Stimulated activated CD8-positive, alpha-beta memory T cell treated with anti-CD3 and anti-CD28 coated beads, Interleukin-2, amount 100 ng/mL, for 1 hour (primary cell): ENCODE measurements around the gene IGHMBP2.
A peak's percentile ranks its signal among the peaks of the same experiment; 100 is the strongest.

Experiments used
- DNase-seq, 2 donors: peaks; one replicate each; pipeline ENCODE4 v3.0.0-alpha.2; 2020; ENCODE audit warnings: low read depth in 2 of 2

IGHMBP2 gene

DNA sequence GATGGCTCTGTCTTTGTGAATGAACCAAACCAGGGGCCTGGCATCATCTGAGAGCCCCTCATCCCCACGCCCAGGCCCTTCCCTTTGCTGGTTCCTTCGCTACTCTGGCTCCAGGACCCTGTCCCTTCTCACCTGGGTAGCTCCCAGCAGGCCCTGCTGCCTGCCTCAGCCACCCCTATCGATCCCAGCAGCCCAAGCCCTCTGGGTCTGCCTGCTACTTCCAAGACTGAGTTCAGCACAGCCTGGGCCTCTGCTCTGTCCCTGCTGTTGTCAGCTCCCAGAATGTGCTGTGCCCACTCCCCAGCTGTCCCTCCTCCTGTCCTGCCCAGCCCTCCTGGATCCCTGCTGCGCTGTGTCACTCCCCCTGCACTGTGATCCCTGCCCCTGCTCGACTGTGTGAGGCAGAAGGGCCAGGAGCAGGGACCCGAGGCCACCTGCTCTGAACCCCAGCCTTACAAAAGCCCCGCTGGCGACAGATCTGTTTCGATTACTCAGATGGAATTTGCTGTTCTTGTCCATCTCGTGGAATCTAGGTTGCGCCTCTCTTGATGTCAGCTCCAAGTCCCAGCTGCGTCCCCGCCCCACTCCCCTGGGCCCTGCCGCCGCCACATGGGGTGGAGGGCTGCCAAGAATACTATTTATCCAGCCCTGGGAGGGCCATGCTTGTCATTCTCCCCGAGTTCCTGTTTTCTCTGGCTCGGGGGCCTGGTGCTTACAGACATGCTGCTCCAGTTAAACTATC is 13.0 kb upstream of the IGHMBP2 start:
- DNase-seq, result no peak

DNA sequence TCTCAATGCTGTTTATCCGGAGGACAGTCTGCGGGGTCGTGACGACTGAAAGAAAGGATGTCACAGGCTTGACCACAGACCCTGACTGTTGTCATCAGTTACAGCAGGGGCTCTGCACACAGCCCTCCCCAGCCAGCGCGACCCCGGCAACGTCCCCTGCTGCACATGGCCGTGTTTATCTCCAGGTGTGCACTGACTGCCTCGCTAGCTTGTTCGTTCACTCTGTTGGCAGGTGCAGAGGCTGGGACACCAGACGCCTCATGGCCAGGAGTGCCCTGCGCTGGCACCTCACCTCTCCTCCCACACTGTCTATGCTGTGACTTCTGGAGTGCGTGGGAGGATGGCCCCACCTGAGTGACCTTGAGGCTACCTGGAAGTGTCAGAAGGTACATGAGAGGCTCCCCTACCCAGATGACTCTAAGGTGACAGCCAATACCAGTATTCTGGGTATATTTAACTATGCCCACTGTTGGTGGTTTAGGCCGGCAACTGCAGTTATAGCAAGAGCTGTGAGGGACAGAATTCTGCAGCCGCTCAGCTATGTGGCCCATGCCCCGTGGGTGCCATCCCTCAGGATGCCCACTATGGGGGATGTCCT is 12.2 kb upstream of the IGHMBP2 start:
- no peak for DNase-seq

DNA sequence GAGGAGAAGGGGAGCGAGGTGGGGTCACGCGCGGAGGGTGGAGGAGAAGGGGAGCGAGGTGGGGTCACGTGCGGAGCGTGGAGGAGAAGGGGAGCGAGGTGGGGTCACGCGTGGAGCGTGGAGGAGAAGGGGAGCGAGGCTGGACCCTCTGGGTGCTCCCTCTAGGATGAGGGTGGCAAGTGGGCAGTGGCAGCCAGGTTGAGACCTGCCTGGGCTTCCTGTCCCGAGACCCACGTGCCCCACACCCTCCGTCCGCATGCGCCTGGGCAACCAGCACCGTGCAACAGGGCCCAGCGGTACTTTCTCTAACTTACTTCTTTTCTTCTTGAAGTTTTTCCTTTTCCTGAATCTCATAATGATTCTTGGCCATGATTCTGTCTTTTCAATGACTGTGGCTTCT is 11.1 kb upstream of the IGHMBP2 start:
- no peak for DNase-seq

DNA sequence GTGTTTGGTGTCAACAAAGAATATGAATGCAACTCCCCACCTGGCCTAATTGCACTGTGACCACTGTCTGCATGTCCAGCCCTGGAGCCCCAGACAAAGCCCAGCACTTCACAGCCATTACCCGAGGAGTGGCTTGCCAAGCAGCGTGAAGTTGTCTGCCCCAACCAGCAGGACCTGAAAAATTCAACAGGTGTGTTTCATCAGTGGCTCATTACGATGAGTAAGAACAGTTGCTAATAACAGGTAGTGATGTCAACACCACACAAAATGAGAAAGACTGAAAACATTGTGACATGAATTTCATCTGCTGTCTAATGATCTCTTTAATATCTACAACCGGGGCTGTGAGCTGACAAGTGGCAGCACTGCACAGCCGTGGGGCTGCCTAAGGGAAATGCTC is 10.4 kb upstream of the IGHMBP2 start:
- DNase-seq, result no peak

GRCh38 chr11:68896171-68896959 is 7.3 kb upstream of the IGHMBP2 start:
- no peak for DNase-seq

GRCh38 chr11:68897441-68897840 is 6.2 kb upstream of the IGHMBP2 start:
- no peak for DNase-seq

- DNase-seq, result no peak
These were observed 2.8 kb upstream of the IGHMBP2 start for GRCh38 chr11:68900835-68901381.

DNA sequence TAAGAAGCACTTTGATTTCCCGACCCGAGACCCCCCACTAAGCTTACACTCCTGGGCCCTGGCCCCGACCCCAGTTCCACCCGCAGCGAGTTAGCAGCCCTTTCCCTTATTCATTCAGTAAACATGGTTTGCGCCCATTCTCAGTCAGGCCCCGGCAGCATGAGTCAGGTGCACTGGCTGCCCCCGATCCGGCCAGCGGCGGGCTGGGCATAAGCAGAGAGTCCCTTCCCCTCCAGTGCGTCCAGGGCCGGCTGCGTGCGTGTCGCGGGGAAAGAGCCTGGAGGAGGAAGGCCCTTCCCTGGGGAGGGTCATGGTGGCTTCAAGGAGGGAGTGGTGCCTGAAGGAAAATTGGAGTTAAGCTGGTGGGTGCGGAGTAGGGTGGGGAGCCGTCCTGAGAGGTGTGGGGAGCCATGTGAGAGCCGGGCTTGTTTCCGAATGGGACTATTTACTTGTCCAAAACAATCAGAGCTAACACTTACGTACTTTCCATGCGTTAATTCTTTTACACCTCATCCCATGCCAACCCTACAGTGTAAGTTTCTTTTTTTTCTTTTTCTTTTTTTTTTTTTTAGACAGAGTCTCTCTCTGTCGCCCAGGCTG is 657 bp downstream of the IGHMBP2 start:
- peak in 1 of 2 donors; percentile 1 for DNase-seq

DNA sequence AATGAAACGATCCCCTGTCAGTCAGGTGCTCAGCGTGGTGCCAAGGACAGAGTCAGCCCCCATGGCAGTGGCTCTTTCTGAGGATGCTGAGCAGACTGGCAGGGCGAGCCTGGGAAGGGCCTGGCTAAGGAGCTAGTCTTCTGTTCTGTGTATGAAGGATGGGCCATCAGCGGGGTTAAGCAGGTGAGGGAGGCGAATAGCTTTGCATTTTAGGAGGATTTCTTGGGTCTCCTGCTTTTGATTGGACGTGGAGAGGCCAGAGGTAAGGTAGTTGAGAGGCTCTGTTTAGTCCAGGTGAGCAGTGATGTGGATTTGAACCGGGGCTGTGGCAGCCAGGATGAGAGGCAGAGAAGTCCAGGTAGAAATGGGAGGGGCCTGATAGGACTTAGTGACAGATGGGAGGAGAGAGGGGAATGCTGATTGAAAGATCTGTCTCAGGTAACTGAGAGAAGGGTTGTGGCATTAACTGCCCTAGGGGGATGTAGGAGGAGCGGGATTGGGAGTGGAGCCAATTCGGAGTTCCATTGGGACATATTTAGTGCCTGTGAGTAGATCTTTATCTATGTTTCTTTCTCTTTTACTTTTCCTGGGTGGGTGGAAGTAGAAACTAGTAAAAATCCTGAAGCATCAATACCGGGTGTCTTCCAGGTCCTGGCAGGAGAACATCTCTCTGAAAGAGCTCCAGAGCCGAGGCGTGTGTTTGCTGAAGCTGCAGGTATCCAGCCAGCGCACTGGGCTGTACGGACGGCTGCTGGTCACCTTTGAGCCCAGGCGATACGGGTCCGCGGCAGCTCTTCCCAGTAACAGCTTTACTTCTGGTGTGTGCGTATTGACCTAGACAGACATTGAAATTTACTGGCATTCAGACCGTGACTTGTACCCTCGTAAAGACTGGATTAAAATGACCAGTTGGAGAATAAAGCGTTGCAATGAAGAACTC is 2.0 kb downstream of the IGHMBP2 start:
- no peak for DNase-seq

- no peak for DNase-seq
These were observed 4.6 kb downstream of the IGHMBP2 start for GRCh38 chr11:68908273-68908672.

GRCh38 chr11:68910965-68911364 is 7.3 kb downstream of the IGHMBP2 start:
- DNase-seq, result no peak

DNA sequence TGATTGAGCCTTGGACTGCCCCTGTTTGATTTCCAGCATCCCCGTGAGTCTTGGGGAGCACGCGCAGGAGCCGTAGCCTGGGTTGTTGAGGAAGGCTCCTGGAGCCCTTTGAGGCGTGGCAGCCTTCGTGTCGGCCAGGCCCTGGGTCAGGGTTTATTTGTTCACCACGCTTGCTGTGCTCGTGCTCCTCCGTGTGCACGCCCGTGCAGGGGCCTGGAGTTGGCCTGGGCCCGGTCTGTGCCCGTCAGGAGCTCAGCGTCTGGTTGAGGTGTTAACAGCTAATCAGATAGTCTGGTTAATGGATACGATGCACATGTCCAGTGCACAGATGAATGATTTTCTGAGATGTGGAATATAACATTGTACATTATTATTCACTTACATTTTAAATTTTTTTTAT is 8.0 kb downstream of the IGHMBP2 start:
- DNase-seq, result no peak

DNA sequence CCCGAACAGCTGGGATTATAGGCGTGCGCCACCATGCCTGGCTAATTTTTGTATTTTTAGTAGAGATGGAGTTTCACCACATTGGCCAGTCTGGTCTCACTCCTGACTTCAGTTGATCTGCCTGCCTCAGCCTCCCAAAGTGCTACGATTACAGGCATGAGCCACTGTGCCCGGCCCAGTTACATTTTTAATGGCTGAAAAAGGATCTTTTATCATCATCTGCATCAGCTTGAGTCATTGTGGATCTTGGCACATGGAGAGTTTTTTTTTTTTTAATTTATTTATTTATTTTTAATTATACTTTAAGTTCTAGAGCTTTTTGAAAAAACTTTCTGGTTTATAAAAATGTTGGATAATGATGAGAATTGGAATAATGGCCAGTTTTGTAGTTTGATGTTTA is 8.6 kb downstream of the IGHMBP2 start:
- DNase-seq, result no peak

GRCh38 chr11:68913188-68913587 is 9.5 kb downstream of the IGHMBP2 start:
- no peak for DNase-seq

GRCh38 chr11:68914761-68915160 is 11.1 kb downstream of the IGHMBP2 start:
- DNase-seq, result no peak

DNA sequence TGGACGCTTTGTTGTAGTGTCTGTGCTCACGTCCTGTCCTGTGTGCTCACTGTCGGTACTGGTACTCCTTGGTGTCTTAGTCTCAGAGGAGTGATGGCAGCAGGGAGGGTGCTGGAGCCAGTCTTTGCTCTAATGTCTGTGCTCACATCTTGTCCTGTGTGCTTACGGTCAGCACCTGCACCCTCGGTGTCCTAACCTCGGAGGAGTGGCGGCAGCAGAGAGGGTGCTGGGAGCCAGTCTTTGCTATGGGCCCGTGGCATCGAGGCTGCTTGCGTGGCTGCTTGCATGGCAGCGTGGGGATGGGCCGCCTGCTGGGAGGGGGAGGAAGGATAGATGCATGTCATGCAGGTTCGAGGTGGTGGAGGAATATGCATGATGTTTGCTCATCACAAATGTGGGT is 12.7 kb downstream of the IGHMBP2 start:
- no peak for DNase-seq

- no peak for DNase-seq
These were observed 19.9 kb downstream of the IGHMBP2 start for GRCh38 chr11:68923614-68924013.

- DNase-seq, result no peak
These were observed 20.6 kb downstream of the IGHMBP2 start for GRCh38 chr11:68924073-68924925.

DNA sequence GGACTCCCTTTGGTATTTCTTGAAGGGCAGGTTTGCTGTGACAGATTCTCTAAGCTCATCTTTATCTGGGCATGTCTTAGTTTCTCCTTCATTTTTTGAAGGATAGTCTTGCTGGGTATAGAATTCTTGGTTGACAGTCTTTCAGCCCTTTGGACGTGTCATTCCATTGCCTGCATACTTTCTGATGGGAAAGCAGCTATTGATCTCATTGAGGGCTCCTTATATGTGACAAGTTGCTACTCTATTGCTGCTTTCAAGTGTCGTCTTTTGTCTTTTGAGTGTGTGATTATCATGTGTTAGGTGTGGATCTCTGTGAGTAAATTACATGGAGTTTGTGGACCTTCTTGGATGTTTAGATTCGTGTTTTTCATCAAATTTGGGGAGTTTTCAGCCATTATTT is 21.9 kb downstream of the IGHMBP2 start:
- DNase-seq, result no peak
